ENCODE data around the gene CNTN4. TPM values are rescaled to one million over a fixed set of nuclear protein-coding genes. Genes with fewer than 3 reads are reported as not detected.

The CNTN4 gene
- total and polyA plus RNA-seq, 2 of the 8 experiments (the other 6 are each of a cell fraction or from before 2014, with no cell fraction given), result 0.41 to 2.2 TPM

DNA sequence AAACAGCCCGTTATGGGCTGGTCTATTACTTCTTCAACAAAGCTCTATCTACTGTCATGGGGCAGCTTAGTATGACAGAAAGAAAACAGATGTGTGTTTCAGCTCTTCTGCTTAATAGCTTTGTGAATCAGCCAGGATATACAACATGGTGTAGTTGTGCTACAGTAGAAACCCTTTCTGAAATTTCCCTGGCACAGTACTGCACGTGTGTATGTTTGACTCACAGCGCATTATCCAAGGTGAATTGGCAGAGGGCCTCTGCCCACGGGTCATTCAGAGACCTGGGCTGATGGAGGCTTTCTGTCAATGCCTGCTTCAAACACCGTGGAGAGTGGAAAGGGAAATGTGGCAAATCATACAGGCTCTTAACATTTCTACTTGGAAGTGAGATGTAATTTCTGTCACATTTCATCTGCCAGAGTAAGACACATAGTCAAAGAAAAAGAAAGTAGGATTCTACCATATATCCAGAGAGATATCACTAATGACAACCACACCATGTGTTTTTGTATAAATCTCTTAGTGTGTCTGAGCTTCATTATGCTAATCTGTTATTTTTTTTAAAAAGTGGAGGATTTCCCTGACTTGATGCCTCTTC, 505.1 kb downstream of the CNTN4 start:
- no peak for DNase-seq (ENCODE audit: low read depth in 1 of 2, low spot score in 2 of 2)
- H2BK120ac ChIP-seq (replicated peaks; ENCODE audit: low read depth, low read length), result no peak overlapping the region
- no peaks in the 10 kb centered on the region for H3K36me3 ChIP-seq (ENCODE audit: control insufficient read depth in 2 of 4, insufficient read depth in 4 of 4, low read length in 3 of 4)
- H3K18ac ChIP-seq (ENCODE audit: extremely low read depth, low read length), result no peak overlapping the region
- no peaks in the 10 kb centered on the region for H3K23me2 ChIP-seq (ENCODE audit: low read depth, low read length)
- H3K4me3 ChIP-seq (ENCODE audit: extremely low read depth in 1 of 4, insufficient read depth in 2 of 4, low read depth in 3 of 4, low read length in 4 of 4), result no peak overlapping the region
- H3K14ac ChIP-seq (ENCODE audit: insufficient read length), result no peak overlapping the region
- H3K27ac ChIP-seq (ENCODE audit: low read depth, low read length), result no peak overlapping the region
- H4K5ac ChIP-seq (ENCODE audit: insufficient read length, low read depth, low read length), result no peak overlapping the region
- no peaks in the 10 kb centered on the region for H3K9me3 ChIP-seq (ENCODE audit: insufficient read depth in 2 of 2, low read depth in 1 of 2, low read length in 1 of 2)
- no peak overlapping the region for H3K4ac ChIP-seq (replicated peaks; ENCODE audit: insufficient read length, low read depth, low read length)
- no peaks in the 10 kb centered on the region for H3K4me1 ChIP-seq (replicated peaks in 1 of 4; ENCODE audit: control insufficient read depth in 3 of 4, insufficient read depth in 4 of 4, low read length in 3 of 4)
- CTCF ChIA-PET (ENCODE audit: partially characterized antibody), result no interaction called here
- no peak overlapping the region for H2BK20ac ChIP-seq (ENCODE audit: low read length)
- POLR2A ChIA-PET (ENCODE audit: partially characterized antibody), result no interaction called here
- no peak overlapping the region for H3K9ac ChIP-seq (replicated peaks in 1 of 4; ENCODE audit: extremely low read depth in 1 of 4, low read depth in 3 of 4, low read length in 3 of 4)
- no peak overlapping the region for H4K91ac ChIP-seq (replicated peaks; ENCODE audit: insufficient read length, low read length)
- H2BK12ac ChIP-seq (ENCODE audit: low read depth, low read length), result no peak overlapping the region
- no peaks in the 10 kb centered on the region for H4K20me1 ChIP-seq (replicated peaks in 1 of 2; ENCODE audit: control insufficient read depth in 1 of 2, insufficient read depth in 2 of 2, low read length in 2 of 2)
- H2AK5ac ChIP-seq (ENCODE audit: low read depth, low read length), result no peak overlapping the region
- no peaks in the 10 kb centered on the region for H3K27me3 ChIP-seq (replicated peaks in 1 of 4; ENCODE audit: control insufficient read depth in 3 of 4, extremely low read depth in 1 of 4, insufficient read depth in 3 of 4, low read length in 3 of 4)
- no peak for FAIRE-seq
- H3K23ac ChIP-seq (ENCODE audit: insufficient read length), result no peak overlapping the region
- H3K79me1 ChIP-seq (ENCODE audit: low read depth, low read length), result no peaks in the 10 kb centered on the region
- H2BK5ac ChIP-seq (ENCODE audit: low read depth, low read length), result no peak overlapping the region
- TF ChIP-seq SIN3A (conservative IDR thresholded peaks at IDR 0.05 in 1 of 2, IDR thresholded peaks at IDR 0.05 in 1 of 2; ENCODE audit: low read depth in 1 of 2, low read length in 2 of 2), result no peak
- TF ChIP-seq EGR1 (IDR thresholded peaks at IDR 0.05; ENCODE audit: borderline replicate concordance, low read depth, low read length), result no peak
- no peak for TF ChIP-seq EZH2 (IDR thresholded peaks at IDR 0.05; ENCODE audit: low read depth, low read length, severe bottlenecking)
- TF ChIP-seq MAFK (IDR thresholded peaks at IDR 0.05; ENCODE audit: low read depth, low read length), result no peak
- TF ChIP-seq ZNF274 (IDR thresholded peaks at IDR 0.05; ENCODE audit: borderline replicate concordance, extremely low read depth, low read length), result no peak
- no peak for TF ChIP-seq JUN (IDR thresholded peaks at IDR 0.05; ENCODE audit: low read depth, low read length)
- TF ChIP-seq CHD2 (IDR thresholded peaks at IDR 0.05; ENCODE audit: low read length), result no peak
- TF ChIP-seq RXRA (IDR thresholded peaks at IDR 0.05; ENCODE audit: insufficient read depth, low read depth, low read length), result no peak
- no peak for TF ChIP-seq SRF (IDR thresholded peaks at IDR 0.05; ENCODE audit: low read depth, low read length)
- no peak for TF ChIP-seq SP2 (IDR thresholded peaks at IDR 0.05; ENCODE audit: low read length)
- TF ChIP-seq, protein P1, sequence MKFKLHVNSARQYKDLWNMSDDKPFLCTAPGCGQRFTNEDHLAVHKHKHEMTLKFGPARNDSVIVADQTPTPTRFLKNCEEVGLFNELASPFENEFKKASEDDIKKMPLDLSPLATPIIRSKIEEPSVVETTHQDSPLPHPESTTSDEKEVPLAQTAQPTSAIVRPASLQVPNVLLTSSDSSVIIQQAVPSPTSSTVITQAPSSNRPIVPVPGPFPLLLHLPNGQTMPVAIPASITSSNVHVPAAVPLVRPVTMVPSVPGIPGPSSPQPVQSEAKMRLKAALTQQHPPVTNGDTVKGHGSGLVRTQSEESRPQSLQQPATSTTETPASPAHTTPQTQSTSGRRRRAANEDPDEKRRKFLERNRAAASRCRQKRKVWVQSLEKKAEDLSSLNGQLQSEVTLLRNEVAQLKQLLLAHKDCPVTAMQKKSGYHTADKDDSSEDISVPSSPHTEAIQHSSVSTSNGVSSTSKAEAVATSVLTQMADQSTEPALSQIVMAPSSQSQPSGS (IDR thresholded peaks at IDR 0.05; ENCODE audit: low read length), result no peak
- no peak for TF ChIP-seq JUND (IDR thresholded peaks at IDR 0.05; ENCODE audit: low read length)
- no peak for TF ChIP-seq RFX5 (IDR thresholded peaks at IDR 0.05; ENCODE audit: borderline replicate concordance, low read depth, low read length)
- H3K79me2 ChIP-seq (ENCODE audit: control insufficient read depth in 1 of 2, insufficient read depth in 2 of 2, low read length in 2 of 2), result no peaks in the 10 kb centered on the region
- H3K56ac ChIP-seq (replicated peaks; ENCODE audit: insufficient read length, low read depth, low read length), result no peak overlapping the region
- H2AFZ ChIP-seq (ENCODE audit: low read length), result no peak overlapping the region
- no peak overlapping the region for H3K4me2 ChIP-seq (ENCODE audit: insufficient read depth in 1 of 2, low read depth in 2 of 2, low read length in 2 of 2)
- H2BK15ac ChIP-seq (ENCODE audit: low read length), result no peak overlapping the region
- no peak overlapping the region for H4K8ac ChIP-seq (ENCODE audit: extremely low read depth, insufficient read depth, low read length)
- WGBS, 2 experiments (ENCODE audit: extremely low coverage in 1 of 2, insufficient coverage in 1 of 2, insufficient read length in 1 of 2, insufficient replicate concordance in 2 of 2, low coverage in 1 of 2, low lambda C conversion rate in 2 of 2, missing lambda C conversion rate in 1 of 2), result 92% methylated on average over 5 of the region's 5 CpGs; no CpG with 5 or more reads in 1 of the 2 experiments
